ENCODE measurements around the gene PNPLA2. TPM values are rescaled to one million over a fixed set of nuclear protein-coding genes. Genes with fewer than 3 reads are reported as not detected.
A peak's percentile ranks its signal among the peaks of the same experiment; 100 is the strongest.

PNPLA2 gene
- total and polyA plus RNA-seq, 2 of the 8 experiments (the other 6 are each of a cell fraction or from before 2014, with no cell fraction given): 30.9 to 62.1 TPM

- H3K9me3 ChIP-seq (ENCODE audit: insufficient read depth in 2 of 2, low read depth in 1 of 2, low read length in 1 of 2): no peaks in the 10 kb centered on the region
- peak overlapping the region; percentile 20 for H4K5ac ChIP-seq (ENCODE audit: insufficient read length, low read depth, low read length)
- peak overlapping the region; percentile 9; the same call in 1 of the 2 replicates for H4K8ac ChIP-seq (ENCODE audit: extremely low read depth, insufficient read depth, low read length)
- H2BK15ac ChIP-seq (ENCODE audit: low read length): no peak overlapping the region
- no peaks in the 10 kb centered on the region for H3K36me3 ChIP-seq (ENCODE audit: control insufficient read depth in 2 of 4, insufficient read depth in 4 of 4, low read length in 3 of 4)
- H4K91ac ChIP-seq (replicated peaks; ENCODE audit: insufficient read length, low read length): peak overlapping the region; percentile 88
- peak in 1 of 2 experiments; percentile 92 for DNase-seq (ENCODE audit: low read depth in 1 of 2, low spot score in 2 of 2)
- CTCF ChIA-PET (ENCODE audit: partially characterized antibody): interaction anchor here (0.8 to 3.5 kb wide), 7 partner anchors 9 to 72 kb away, joined by 3 to 26 read pairs (median 9); partner anchors contain the start of genes PNPLA2, POLR2L and TSPAN4
- H2BK12ac ChIP-seq (ENCODE audit: low read depth, low read length): 0 out of 2 replicates have a peak overlapping the region, but pooled peaks have one; percentile 92
- H2BK5ac ChIP-seq (ENCODE audit: low read depth, low read length): no peak overlapping the region
- H3K4me2 ChIP-seq (ENCODE audit: insufficient read depth in 1 of 2, low read depth in 2 of 2, low read length in 2 of 2): peak overlapping the region; percentile 84 to 98
- H3K4me1 ChIP-seq (replicated peaks in 1 of 4; ENCODE audit: control insufficient read depth in 3 of 4, insufficient read depth in 4 of 4, low read length in 3 of 4): peaks cover 0 to 54% (median 47%) of the 10 kb centered on the region in 4 experiments; a peak in 6 of 7 replicates
- H3K18ac ChIP-seq (ENCODE audit: extremely low read depth, low read length): peak overlapping the region; percentile 95
- peak overlapping the region in 2 of 4 experiments; percentile 45; a peak in 3 of 7 replicates for H3K9ac ChIP-seq (replicated peaks in 1 of 4; ENCODE audit: extremely low read depth in 1 of 4, low read depth in 3 of 4, low read length in 3 of 4)
- H2BK20ac ChIP-seq (ENCODE audit: low read length): no peak overlapping the region
- H3K79me2 ChIP-seq (ENCODE audit: control insufficient read depth in 1 of 2, insufficient read depth in 2 of 2, low read length in 2 of 2): no peaks in the 10 kb centered on the region; a peak in 1 of 4 replicates
- H3K4me3 ChIP-seq (ENCODE audit: extremely low read depth in 1 of 4, insufficient read depth in 2 of 4, low read depth in 3 of 4, low read length in 4 of 4): peak overlapping the region; percentile 45 to 74 (median 56)
- no peak overlapping the region for H3K56ac ChIP-seq (replicated peaks; ENCODE audit: insufficient read length, low read depth, low read length)
- POLR2A ChIA-PET (ENCODE audit: partially characterized antibody): interaction anchor here (0.6 to 53.0 kb wide), 9 partner anchors 0 to 276 kb away, joined by 3 to 1917 read pairs (median 4); partner anchors contain the start of genes CD151, CEND1, CRACR2B and GATD1
- no peak overlapping the region for H2AFZ ChIP-seq (ENCODE audit: low read length)
- peaks cover 34% of the 10 kb centered on the region for H3K23me2 ChIP-seq (ENCODE audit: low read depth, low read length)
- no peaks in the 10 kb centered on the region; the same call in 1 of the 2 replicates for H3K79me1 ChIP-seq (ENCODE audit: low read depth, low read length)
- no peak overlapping the region for H3K23ac ChIP-seq (ENCODE audit: insufficient read length)
- H2AK5ac ChIP-seq (ENCODE audit: low read depth, low read length): no peak overlapping the region
- H3K14ac ChIP-seq (ENCODE audit: insufficient read length): no peak overlapping the region
- H4K20me1 ChIP-seq (replicated peaks in 1 of 2; ENCODE audit: control insufficient read depth in 1 of 2, insufficient read depth in 2 of 2, low read length in 2 of 2): peaks cover 2 to 8% of the 10 kb centered on the region in 2 experiments
- peaks cover 6 to 41% (median 31%) of the 10 kb centered on the region in 4 experiments for H3K27me3 ChIP-seq (replicated peaks in 1 of 4; ENCODE audit: control insufficient read depth in 3 of 4, extremely low read depth in 1 of 4, insufficient read depth in 3 of 4, low read length in 3 of 4)
- H3K4ac ChIP-seq (replicated peaks; ENCODE audit: insufficient read length, low read depth, low read length): peak overlapping the region; percentile 3
- no peak overlapping the region for H3K27ac ChIP-seq (ENCODE audit: low read depth, low read length)
- whole genome bisulfite sequencing, 2 experiments (ENCODE audit: extremely low coverage in 1 of 2, insufficient coverage in 1 of 2, insufficient read length in 1 of 2, insufficient replicate concordance in 2 of 2, low coverage in 1 of 2, low lambda C conversion rate in 2 of 2, missing lambda C conversion rate in 1 of 2): 4% methylated on average over 29 of the region's 39 CpGs; no CpG with 5 or more reads in 1 of the 2 experiments
- no peak for FAIRE-seq
- peak overlapping the region; percentile 77 for H2BK120ac ChIP-seq (replicated peaks; ENCODE audit: low read depth, low read length)
- TF ChIP-seq SP4 (IDR thresholded peaks at IDR 0.05; ENCODE audit: low read length) (no peak), RAD21 (IDR thresholded peaks at IDR 0.05 in 1 of 2, conservative IDR thresholded peaks at IDR 0.05 in 1 of 2; ENCODE audit: low read depth in 2 of 2, low read length in 2 of 2) (no peak), JUN (IDR thresholded peaks at IDR 0.05; ENCODE audit: low read depth, low read length) (no peak), ATF2 (IDR thresholded peaks at IDR 0.05; ENCODE audit: low read length) (no peak), EZH2 (IDR thresholded peaks at IDR 0.05; ENCODE audit: low read depth, low read length, severe bottlenecking) (no peak), TAF7 (optimal IDR thresholded peaks at IDR 0.05; ENCODE audit: borderline replicate concordance, low read depth, low read length) (no peak), CREB1 (IDR thresholded peaks at IDR 0.05) (no peak; the same call in 1 of the 2 replicates), ASH2L (IDR thresholded peaks at IDR 0.05; ENCODE audit: low read length) (peak; percentile 12), SP2 (IDR thresholded peaks at IDR 0.05; ENCODE audit: low read length) (no peak), GABPA (IDR thresholded peaks at IDR 0.05; ENCODE audit: borderline replicate concordance, insufficient read depth, low read length) (no peak), BACH1 (IDR thresholded peaks at IDR 0.05; ENCODE audit: low read length) (no peak)
Measured at GRCh38 chr11:829847-830294, 11.2 kb downstream of the PNPLA2 start.

All from H1 (cell line).